ENCODE measurements around the gene MRPL36. TPM values are rescaled to one million over a fixed set of nuclear protein-coding genes. Genes with fewer than 3 reads are reported as not detected.
"Not testable (repeated sequence)": the region's sequence is repeated elsewhere in the genome, so short reads cannot be mapped to it uniquely, and the experiment has no call there.

MRPL36 gene
- 65.5 TPM for total RNA-seq
- long read RNA-seq, transcript MRPL36-202 (2 exons, 610 nt) = major isoform, 19 of 42 reads
- long read RNA-seq, transcript MRPL36-204 (2 exons, 686 nt) = minor isoform, 13 of 42 reads
- long read RNA-seq, partial matches to known transcripts = 0 of 42 reads
- long read RNA-seq, other reads (novel, unspliced or antisense) = 10 of 42 reads

- intact Hi-C loops (cut with DNase I) = loop anchor here (5.0 kb wide), 1 partner anchor 147 kb away; no protein-coding TSS in a partner anchor
- ATAC-seq (ENCODE audit: poor library complexity) = peak; percentile 92
- DNase-seq = peak; percentile 97
Observed at GRCh38 chr5:1799602-1800471, at the start of gene MRPL36. Gene MRPL36, minus strand, starts transcription at chr5:1799837. Its CDS starts 902 bp downstream, at chr5:1798935.

- ATAC-seq (ENCODE audit: poor library complexity) = no peak
- intact Hi-C loops (cut with DNase I) = no loop called here
- peak; percentile 13 for DNase-seq
Observed at GRCh38 chr5:1847611-1848010, 48.0 kb upstream of the MRPL36 start.

GRCh38 chr5:1847056-1847455 is 47.4 kb upstream of the MRPL36 start:
- DNase-seq (no peak), ATAC-seq (ENCODE audit: poor library complexity) (no peak)
- intact Hi-C loops (cut with DNase I) = no loop called here

GRCh38 chr5:1846583-1846982 is 46.9 kb upstream of the MRPL36 start:
- intact Hi-C loops (cut with DNase I) = no loop called here
- no peak for DNase-seq
- ATAC-seq (ENCODE audit: poor library complexity) = no peak

- ATAC-seq (ENCODE audit: poor library complexity) (no peak), DNase-seq (no peak)
- intact Hi-C loops (cut with DNase I) = no loop called here
Observed at GRCh38 chr5:1845696-1846095, 46.1 kb upstream of the MRPL36 start.

GRCh38 chr5:1844708-1845436 is 45.2 kb upstream of the MRPL36 start:
- ATAC-seq (ENCODE audit: poor library complexity) = no peak
- no peak for DNase-seq
- intact Hi-C loops (cut with DNase I) = no loop called here

GRCh38 chr5:1843761-1844160 is 44.1 kb upstream of the MRPL36 start:
- ATAC-seq (ENCODE audit: poor library complexity); intact Hi-C loops (cut with DNase I); DNase-seq: not testable (repeated sequence)

GRCh38 chr5:1842004-1842819 is 42.6 kb upstream of the MRPL36 start:
- intact Hi-C loops (cut with DNase I) = no loop called here
- no peak for DNase-seq
- ATAC-seq (ENCODE audit: poor library complexity) = no peak

GRCh38 chr5:1840741-1841521 is 41.3 kb upstream of the MRPL36 start:
- peak; percentile 77 for DNase-seq
- ATAC-seq (ENCODE audit: poor library complexity) = peak; percentile 91
- intact Hi-C loops (cut with DNase I) = no loop called here

- ATAC-seq (ENCODE audit: poor library complexity) = no peak
- DNase-seq = peak; percentile 30
- intact Hi-C loops (cut with DNase I) = no loop called here
Observed at GRCh38 chr5:1840071-1840547, 40.5 kb upstream of the MRPL36 start.

- ATAC-seq (ENCODE audit: poor library complexity) (no peak), DNase-seq (no peak)
- intact Hi-C loops (cut with DNase I) = no loop called here
Observed at GRCh38 chr5:1838013-1838412, 38.4 kb upstream of the MRPL36 start.

- no peak for ATAC-seq (ENCODE audit: poor library complexity)
- DNase-seq = peak; percentile 31
- intact Hi-C loops (cut with DNase I) = no loop called here
Observed at GRCh38 chr5:1836891-1837880, 37.5 kb upstream of the MRPL36 start.

- intact Hi-C loops (cut with DNase I) = no loop called here
- peak; percentile 54 for DNase-seq
- peak; percentile 60 for ATAC-seq (ENCODE audit: poor library complexity)
Observed at GRCh38 chr5:1836176-1836890, 36.7 kb upstream of the MRPL36 start.

- ATAC-seq (ENCODE audit: poor library complexity) = no peak
- DNase-seq = no peak
- intact Hi-C loops (cut with DNase I) = no loop called here
Observed at GRCh38 chr5:1835431-1835830, 35.8 kb upstream of the MRPL36 start.

- no peak for DNase-seq
- ATAC-seq (ENCODE audit: poor library complexity) = no peak
- intact Hi-C loops (cut with DNase I) = no loop called here
Observed at GRCh38 chr5:1834721-1835429, 35.2 kb upstream of the MRPL36 start.
